HG03469 (cell line): ENCODE data around the gene MYO7B.

Experiments
- ATAC-seq: cut with Tn5 transposase; IDR thresholded peaks from one replicate; pipeline ENCODE4 v1.9.1; 2021; ENCODE audit warnings: mild to moderate bottlenecking, moderate library complexity, moderate number of reproducible peaks; ENCODE audit not compliant: unreplicated experiment

The MYO7B gene

DNA sequence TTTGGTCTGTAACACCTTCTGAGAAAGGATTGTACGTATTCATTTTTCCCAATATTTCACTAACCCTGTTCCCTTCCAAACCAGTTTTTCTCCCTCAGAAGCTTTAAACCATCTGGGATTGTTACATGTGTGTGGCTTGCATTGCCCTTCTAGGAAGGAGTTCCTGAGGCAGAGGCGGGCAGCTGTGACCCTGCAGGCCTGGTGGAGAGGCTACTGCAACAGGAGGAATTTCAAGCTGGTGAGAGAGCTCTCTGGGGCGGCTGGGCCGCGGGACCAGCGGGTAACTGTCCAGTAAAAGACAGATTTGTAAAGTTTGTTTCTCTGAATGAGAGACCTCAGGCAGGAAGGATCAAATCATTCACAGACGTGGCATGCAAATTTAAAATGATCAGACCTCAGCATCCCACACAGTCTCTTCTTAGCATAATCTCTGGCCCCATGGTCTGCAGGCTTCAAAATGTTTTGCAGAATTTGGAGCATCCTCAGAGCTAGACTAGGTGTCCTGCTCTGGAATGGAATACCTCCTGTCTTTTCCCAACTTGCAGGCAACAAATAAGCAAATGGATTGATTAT is 70.3 kb downstream of the MYO7B start:
- no peak for ATAC-seq

DNA sequence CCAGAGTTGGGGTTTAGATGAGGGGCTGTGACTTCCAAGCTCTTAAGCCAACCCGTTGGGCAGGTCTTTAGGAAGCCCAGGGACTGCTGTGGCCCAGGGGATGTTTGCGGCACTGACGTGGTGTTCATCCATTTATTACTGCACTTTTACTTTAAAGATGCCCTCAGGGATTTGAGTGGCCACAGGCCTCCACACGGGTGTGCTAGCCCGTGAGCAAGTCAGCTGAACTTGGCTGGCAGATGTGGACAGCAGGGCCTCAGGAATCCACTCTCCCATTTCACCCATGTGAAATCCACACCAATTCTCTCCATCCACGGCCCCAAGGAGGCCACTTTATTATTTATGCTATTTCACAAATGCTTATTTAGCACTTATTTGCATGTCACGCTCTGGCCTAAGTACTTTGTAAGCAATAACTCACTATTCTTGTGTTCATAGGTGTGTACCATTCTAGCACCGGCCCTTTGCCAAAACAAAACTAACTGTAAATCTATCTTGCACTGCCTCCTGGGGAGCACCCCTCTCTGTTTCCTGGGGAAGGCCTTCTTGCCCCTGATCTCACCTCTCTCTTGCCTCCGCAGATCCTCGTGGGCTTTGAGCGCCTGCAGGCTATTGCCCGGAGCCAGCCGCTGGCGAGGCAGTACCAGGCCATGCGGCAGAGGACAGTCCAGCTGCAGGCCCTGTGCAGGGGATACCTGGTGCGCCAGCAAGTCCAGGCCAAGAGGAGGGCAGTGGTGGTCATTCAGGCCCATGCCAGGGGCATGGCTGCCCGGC is 71.3 kb downstream of the MYO7B start:
- no peak for ATAC-seq

DNA sequence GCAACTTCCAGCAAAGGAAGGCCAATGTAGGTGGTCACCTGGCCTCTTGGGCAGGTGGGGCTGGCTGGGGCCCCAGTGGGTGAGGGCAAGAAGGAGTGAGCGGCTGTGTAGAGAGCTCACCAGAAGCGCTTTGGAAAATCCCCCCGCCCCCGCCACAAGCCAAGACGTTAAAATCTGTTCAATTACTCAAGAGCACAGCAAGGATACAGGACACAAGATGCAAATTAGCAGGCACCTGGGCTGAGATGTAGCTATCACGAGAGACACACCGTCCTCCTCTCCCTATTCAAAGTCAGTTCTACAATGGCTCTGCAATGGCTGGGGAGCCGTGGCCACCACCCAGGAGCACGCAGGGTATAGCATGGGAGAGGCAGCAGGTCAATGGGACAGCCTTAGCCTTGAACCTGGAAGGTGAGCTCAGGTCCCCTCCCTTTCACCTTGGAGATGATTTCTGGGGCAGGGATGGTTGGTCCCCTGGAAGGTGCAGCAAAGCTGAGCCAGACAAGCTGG is 72.0 kb downstream of the MYO7B start:
- ATAC-seq = no peak

DNA sequence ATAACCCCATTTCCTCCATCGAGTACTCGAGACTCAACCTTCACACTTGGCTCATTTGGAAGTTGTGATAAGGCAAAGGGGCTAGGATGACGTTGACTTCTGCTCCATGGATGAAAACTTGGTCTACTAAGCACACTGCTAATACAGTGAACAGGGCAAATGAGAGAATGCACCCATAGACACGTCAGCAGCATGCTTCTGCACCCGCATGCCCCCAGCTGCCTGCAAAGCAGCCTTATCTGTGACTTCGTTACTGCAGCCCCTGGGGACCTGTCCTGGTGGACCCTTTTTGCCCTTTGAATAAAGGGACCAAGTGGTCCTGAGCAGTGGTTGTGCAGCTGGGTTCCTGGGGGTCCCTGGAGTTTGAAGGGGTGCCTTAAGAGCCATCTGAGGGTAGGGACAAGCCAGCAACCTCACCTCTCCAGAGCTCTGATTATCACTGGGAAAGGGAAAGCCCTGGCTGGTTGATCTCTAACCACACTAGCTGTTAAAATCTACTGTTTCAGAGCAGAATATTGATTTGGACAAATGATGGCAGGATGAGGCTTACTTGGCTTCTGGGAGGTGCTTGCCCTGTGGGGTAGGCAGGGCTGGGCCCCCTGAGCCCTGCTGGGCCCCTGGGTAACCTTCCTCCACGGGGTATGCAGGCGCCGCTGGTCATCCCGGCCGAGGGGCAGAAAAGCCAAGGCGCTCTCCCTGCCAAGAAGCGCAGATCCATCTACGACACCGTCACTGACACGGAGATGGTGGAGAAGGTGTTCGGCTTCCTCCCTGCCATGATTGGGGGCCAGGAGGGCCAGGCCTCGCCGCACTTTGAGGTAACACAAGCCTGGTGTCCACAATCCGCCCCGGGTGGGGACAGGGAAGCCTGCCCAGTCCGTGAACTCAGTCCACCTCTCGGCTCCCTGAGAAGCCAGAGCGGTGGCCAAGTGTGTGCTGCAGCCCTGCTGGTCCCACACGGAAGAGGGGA is 72.9 kb downstream of the MYO7B start:
- ATAC-seq = no peak

DNA sequence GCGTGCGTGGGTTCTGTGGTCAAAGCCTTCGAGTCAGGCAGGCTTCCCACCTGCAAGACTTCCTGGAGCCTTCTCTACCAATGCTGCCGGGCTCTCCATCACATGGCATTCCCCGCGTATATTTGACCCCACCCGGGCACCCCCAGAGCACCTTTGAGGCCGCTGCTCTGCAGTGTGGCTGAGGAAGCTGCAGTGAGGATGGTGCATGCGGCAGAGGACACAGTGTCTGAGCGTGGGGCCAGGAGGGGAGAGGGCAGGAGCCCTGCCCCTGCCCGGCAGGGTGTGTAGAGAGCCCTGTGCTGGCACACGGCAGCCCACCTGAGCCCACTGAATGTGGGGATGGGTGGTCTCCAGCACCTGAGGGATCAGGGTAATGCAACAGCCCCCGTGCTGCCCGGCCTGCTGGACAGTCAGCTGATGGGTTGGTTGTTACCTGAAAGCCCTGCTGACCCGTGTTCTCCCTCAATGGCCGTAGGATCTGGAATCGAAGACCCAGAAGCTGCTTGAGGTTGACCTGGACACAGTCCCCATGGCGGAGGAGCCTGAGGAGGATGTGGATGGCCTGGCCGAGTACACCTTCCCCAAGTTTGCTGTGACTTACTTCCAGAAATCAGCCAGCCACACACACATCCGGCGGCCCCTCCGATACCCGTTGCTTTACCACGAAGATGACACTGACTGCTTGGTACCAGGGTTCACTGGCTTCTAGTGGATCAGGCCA is 73.7 kb downstream of the MYO7B start:
- ATAC-seq = no peak

DNA sequence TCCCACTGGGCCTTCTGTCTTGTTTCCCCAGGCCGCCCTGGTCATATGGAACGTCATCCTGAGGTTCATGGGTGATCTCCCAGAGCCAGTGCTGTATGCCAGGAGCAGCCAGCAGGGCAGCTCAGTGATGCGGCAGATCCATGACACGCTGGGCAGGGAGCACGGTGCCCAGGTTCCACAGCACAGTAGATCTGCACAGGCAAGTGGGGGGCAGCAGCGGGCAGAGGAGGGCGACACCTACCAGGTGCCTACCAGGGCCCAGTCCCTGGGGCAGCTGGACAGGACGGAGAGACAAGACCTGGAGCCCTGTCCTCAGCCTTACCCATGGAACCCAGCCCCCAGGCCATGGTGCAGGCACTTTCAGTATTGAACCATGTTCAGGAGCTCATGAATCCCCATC is 74.3 kb downstream of the MYO7B start:
- ATAC-seq = no peak

DNA sequence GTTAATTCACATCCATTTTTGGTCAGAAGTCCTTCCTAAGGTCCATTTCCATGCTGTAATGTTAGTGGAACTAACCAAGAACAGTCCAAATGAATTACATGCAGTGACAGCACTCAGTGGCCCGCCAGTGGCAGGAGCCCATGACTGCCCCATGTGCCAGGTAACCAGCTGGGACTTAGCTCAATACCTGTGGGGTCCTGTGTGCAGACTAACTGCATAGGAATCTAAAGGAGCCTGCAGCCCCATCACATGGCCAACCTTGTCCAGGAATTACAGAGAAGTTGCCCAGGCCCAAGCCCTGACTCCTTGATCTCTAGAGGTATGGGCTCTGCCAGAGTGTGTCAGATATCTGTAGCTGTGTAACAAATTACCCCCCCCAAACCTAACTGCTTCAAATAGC is 75.1 kb downstream of the MYO7B start:
- ATAC-seq = no peak

DNA sequence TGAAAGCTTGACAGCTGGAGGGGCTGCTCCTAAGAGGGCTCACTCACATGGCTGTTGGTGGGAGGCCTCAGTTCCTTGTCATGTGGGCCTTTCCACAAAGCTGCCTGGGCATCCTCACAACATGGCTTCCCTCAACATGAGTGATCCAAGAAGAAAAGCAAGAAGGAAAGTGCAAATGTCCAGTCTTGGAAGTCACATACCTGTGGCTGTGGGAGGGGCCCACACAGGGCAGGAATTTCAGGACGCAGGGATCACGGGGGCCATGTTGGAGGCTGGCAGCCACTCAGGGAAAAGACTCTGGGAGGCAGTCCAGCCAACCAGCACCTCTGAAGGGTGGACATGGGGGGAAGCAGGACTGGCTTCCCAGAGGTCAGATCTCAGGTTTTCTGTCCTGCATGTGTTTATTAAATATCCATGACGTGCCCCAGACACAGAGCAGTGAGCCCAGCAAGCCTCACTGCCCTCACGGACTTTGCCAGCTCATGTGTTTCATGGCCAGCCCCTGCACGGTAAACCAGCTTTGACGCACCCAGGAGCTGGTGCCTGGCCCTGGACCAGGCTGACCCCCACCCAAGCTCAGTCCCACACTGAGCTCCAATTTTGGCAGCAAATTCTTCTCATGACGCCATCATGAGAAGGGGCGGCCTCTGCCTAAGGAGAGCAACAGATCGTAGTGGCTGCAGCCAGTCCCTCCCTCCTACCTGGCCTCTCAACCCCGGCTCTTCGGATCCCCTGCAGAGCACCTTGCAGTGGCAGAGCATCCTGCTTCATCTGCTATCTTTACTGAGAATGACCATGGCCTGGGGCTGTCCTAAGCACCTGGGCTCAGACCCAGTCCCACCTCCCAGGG is 75.8 kb downstream of the MYO7B start:
- no peak for ATAC-seq

DNA sequence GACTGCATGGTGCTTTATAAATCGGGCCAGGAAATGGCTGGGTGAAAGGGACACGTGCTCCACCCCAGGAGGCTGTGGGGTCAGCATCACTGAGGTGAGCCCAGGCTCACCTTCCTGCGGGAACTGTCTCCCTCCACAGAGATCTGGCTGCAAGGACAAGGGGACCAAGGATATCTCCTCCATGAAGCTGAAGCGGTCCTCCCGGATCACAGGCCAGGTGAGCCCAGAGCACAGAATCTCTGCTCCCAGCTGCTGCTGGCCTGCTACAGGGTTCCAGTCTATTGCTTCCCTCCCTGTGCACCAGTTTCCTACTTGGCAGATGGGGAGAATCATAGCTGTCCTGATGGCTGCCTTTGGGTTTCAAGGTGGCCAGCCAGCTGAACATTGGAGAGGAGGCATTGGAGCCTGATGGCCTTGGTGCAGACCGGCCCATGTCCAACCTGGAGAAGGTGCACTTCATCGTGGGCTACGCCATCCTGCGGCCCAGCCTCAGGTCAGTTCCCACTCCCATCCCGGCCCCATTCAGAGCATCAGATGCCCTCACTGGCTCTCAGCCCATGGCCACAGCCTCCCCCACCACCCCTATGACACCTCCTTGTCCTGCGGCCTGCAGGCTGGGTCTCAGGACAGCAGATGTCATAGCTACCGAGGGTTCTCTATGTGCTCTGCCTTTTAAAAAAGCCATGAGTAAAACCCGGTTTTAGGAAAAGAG is 76.8 kb downstream of the MYO7B start:
- no peak for ATAC-seq

DNA sequence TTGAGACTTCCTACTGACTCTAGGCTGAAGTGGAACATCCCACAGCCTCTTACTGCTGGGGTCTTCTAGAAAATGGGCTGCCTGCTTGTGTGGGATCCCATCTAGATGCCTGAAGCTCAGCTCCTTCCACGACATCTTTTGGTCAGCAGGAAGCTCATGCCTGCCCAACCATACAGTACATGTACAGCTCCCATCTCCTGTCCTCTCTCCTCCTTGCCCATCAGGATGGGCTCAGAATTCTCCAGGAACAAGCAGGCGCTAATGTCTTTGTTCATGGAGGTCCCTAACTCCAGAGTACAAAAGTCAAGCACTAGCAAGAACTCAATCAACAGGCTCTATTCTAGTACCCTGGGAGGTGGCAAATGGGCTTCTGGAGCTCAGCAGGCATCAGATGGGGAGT is 78.8 kb downstream of the MYO7B start:
- no peak for ATAC-seq

DNA sequence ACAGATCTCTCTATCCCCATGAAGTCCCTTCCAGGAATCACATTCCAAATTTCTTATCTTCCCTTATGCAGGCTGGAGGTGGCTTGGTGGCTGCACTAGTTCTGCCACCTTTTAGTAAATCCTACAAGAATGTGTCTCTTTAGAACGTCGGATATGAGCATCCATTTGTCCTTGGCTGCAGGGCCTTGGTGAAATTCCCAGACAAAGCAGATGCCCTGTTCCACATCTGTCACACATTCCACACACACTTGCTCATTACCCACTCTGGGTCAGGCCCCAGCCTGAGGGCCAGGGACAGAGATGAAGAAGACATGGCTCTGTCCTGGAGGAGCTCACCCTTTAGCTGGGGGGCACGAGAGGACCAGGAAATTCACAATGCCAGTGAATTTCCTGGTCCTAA is 79.2 kb downstream of the MYO7B start:
- no peak for ATAC-seq

DNA sequence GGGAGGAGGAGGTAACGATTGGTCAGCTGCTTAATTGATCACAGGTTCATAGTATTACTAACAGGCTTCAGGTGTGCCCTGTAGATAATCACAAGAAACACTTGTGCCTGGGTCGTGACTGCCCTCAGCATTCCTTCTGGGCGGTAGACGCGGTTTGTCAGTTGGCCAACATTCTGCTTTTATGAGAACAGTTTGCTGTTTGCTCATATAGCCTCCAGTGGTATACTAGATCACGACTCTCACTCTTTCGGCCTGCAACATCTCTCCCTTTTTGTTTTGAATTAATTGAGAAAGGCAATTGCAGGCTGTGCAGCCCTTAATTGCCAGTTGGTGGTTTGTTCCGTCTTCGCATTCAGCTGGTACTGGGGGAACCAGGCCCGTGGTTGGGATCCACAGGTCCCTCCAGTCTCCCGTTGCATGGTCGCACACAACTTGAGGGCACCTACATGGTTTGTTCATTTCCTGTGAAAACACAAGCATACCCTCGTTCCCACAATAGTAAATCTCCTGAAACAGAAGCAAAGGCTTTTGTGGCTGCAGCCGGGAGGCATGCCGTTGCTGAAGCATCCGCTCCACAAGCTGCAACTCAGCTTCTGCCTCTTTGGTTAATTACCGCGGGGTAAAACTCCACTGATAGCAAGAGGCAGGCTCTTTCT is 80.2 kb downstream of the MYO7B start:
- ATAC-seq = no peak

DNA sequence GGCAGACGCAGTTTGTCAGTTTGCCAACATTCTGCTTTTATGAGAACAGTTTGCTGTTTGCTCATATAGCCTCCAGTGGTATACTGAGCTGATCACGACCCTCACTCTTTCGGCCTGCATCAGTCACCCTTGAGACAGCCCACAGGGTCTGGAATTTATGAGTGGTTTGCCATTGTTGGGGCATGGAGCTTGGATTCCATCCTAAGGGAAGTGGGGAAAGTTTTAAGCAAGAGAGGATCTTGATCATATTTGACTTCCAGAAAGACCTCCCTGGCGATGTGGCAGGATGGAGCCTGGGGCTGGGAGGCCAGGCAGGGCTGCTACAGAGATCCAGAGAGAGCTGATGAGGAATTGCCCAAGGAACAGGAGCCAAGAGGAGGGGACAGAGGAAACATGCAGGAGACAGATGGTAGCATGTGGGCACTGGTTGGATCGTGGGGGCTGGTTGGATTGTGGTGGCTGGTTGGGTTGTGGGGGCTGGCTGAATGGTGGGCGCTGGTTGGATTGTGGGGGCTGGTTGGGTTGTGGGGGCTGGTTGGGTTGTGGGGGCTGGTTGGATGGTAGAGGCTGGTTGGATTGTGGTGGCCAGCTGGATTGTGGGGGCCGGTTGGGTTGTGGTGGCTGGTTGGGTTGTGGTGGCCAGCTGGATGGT is 83.2 kb downstream of the MYO7B start:
- ATAC-seq = no peak

DNA sequence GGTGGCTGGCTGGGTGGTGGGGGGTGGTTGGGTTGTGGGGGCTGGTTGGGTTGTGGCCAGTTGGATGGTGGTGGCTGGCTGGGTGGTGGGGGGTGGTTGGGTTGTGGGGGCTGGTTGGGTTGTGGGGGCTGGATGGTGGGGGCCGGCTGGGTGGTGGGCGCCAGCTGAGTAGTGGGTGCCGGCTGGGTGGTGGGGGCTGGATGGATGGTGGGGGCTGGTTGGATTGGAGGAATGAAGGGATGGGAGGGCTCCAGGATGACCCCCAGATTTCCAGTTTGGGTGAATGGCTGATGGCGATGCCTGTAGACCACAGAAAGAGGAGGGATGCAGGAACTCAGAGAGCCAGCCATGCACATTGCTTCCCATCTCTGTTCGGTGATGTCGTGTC is 83.7 kb downstream of the MYO7B start:
- no peak for ATAC-seq

DNA sequence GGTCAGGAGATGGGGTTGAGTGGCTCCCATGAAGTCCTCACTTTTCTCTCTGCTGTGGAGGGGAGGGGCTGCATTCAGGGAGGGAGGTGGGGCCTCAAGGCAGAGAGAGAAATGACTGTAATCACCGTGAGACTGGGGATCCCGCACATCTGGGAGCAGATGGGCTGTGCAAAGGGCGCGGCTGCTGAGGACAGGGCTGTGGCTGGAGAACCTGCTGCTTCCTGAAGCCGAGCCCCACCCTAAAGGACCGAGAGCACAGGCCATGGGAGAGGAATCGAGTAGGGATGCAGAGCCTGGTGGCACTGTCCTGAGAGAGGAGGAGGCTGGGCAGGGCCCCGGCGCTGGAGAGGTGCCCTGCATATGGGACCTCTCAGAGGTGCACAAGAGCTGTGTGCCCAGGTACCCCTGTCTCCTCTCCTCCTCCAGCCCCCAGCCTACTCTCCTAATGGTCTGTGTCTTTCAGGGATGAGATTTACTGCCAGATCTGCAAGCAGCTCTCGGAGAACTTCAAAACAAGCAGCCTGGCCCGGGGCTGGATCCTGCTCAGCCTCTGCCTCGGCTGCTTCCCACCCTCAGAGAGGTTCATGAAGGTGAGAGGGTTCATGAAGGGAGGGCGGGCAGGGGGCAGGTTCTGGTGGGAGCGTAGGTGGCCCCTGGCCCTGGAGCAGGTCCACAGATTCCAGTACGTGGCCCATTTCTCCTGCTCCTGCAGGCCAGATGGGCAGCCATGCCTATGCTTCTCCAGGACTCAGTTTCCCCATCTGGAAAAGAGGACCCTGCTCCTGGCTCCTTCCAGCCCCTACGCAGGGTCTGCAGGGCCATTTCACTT is 84.6 kb downstream of the MYO7B start:
- no peak for ATAC-seq

DNA sequence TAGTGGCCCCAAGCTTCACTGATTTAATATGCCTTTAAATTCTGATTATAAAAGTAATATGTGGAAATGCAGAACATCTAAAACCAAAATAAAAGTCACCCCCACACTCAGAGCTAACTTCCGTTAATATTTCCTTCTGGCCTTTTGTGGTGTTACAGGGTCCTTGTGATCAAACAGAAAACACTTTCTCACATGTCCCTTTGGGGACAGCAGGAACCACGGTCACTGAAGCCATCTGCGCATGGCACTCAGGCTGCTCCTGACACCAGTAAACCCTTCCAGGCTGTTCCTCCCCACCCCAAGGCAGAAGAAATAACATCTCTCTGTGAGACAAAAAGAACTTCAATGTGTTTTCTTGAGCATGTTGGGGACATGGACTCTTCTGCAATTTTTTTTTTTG is 85.4 kb downstream of the MYO7B start:
- ATAC-seq = no peak

DNA sequence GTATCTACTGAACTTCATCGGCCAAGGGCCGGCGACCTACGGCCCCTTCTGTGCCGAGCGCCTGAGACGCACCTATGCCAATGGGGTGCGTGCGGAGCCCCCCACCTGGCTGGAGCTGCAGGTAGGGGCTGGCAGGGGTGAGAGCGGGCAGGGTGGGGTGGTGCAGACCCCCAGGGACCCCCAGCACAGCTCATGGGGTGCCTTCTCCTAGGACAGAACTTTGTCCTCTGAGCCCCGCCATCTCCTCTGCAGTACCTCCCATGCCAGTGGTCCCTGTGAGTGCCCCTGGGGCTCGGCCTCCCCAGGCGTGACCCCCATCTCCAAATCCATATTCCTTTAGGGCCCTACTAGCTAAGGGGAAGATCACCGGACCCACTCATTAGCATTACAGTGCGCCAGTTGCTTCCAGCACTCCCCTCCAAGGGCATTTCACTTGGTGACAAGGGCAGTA is 86.5 kb downstream of the MYO7B start:
- no peak for ATAC-seq
